CD4-positive, alpha-beta T cell treated with Interleukin-2 at 100 ng/mL for 4 hours (primary cell): ENCODE data around the gene MSI2.

ENCODE experiments used
- DNase-seq: peaks from one replicate; pipeline ENCODE4 v3.0.0-alpha.2; 2020; ENCODE audit warnings: low spot score

MSI2 gene

DNA sequence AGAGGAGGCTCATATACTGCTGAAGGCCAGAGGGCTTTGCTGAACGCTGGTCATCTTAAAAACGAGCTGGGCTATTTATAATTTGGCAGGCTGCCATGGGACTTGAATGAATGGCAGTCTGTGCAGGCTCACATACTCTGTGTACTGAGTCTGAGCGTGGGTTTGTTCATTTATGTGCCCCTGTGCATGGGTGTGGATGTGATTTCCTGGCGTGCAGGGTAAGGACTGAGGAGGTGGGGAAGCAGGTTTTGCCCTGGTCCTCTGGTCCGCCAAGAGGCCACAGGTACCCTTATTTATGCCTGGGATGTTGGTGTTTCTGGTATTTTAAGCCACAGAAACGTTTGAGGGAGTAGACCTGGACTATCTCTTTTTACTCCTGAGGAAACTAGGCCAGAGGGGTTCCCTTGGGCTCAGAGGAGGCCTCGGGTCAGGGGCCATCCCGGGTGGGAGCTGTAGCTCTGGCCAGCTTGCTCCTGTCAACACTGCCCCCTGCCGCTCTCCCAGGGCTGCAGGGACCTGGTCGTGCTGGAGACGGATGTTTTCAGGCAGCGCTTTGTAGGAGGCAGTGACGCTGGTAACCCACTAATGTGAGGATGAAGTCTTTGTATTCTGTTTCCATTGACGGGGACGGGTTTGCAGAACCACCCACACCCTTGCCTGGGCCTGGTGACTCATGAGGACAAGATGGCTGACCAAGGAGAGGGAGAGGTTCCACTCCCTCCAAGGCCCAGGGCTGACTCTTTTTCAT is 184.4 kb downstream of the MSI2 start:
- DNase-seq = peak; percentile 68

DNA sequence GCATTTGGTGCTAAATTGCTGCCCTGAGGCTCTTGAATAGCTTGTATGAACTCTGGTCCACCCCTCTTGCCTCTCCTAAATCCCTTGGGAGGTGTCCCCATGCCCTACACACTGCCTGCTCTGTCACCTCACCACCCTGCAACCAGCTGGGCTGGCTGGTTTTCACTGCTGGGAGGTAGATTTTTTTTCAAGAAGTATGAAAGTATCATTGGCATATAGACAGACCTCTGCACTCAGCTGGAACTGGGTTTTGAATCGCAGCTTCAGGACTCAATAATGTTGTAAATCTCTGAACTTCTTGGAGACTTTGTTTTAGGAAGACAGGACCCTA is 184.9 kb downstream of the MSI2 start:
- DNase-seq = no peak

DNA sequence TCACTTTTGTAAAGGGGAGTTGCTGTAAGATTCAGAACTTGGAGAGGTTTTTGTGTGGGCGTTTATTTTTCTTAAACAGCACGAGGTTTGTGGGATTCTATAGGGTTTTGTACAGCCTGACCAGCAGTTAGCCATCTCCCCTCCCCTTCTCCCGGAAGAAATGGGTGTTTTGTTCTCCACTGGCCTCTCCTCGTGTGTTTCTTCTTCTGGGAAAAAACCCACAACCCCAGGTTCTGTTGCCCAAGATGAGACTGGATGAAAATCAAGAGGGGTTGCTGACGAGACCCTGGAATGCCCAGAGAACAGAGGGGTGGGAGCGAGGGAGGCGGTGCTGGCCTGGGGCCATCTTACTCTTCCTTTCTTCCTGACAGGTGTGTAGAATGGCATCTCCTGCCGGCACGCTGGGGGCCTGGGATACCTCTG is 186.1 kb downstream of the MSI2 start:
- DNase-seq = no peak

DNA sequence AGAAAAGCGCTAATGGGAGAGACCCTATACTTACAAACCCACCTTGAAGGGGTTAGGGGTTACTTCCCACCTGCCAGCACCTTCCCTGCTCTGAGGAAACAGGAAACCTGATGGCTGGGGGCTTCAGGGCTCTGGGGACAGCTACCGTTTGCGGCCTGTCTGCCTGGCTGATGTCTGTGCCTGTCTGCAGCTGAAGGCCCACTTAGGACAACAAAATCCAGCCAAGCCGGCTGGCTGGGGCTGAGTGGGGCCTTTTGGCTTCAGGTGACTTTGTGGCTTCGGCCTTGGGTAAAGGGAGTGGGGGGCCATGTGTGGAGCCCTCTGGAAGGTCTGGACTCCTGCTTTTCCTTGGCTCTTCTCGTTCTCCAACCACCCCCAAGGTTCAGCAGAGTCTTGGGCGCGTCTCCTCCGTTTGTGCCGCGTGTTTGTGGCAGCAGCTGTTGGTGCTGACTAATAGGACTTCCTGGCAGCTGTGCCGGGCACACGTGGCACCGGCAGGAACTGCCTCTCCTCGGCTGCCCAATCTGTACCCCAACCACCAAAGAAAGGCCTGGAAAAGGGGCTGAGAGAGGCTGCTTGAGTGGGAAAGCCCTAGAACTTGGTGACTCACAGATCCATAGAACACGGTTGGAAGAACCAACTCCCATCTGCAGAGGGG is 186.7 kb downstream of the MSI2 start:
- DNase-seq = peak; percentile 49

DNA sequence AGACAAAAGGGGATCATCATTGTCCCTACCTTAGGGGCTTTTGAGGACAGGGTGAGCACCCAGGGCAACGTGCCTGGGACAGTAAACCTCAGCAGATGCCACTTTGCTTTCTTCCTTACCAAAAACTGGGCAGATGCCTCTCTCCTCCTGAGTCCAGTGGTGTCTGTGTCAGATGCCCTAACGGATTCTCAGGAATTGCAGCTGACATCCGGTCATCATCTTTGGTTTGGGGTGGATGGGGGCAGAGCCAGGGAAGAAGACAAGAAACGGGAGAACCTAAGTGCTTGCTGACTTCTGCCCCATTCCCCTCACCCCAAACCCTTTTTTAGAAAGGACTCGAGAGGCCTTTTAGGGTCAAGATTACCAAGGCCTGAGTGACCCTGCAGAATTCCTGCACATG is 187.5 kb downstream of the MSI2 start:
- DNase-seq = no peak

DNA sequence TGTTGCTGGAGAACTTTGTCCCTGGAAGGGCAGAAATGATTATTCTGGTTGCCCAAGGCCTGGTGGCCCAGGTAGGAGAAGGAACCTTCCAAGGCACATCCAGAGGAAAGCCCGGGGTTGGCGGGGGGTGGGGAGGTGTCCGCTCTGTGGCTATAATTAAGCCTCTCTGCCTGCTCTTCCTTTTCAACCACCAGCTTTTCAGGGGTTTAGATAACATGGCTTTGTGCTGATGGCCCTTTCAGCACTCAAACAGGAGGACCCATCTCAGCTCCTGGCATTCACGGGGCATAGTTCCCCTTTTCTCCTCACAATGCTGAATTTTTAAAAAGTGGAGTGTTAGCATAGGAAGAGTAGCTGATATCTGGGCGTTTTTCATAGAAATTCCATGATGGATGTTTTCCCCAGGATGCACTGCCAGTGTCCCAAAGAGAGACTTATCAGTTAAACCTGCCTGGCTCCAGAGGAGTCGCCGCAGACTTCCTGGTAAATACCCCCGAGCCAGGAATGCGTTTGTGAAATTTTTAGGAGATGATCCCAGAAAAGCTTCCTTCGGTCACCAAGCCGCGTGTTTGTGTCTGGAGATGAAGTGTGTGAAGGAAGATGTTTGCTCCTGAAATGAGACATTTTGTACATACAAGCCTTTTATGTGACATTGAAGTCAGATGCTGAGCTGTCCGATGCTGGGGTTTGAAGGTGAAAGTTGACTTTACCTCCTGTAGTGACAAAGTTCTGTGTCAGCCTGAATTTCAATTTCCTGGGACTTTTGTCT is 188.5 kb downstream of the MSI2 start:
- DNase-seq = no peak

DNA sequence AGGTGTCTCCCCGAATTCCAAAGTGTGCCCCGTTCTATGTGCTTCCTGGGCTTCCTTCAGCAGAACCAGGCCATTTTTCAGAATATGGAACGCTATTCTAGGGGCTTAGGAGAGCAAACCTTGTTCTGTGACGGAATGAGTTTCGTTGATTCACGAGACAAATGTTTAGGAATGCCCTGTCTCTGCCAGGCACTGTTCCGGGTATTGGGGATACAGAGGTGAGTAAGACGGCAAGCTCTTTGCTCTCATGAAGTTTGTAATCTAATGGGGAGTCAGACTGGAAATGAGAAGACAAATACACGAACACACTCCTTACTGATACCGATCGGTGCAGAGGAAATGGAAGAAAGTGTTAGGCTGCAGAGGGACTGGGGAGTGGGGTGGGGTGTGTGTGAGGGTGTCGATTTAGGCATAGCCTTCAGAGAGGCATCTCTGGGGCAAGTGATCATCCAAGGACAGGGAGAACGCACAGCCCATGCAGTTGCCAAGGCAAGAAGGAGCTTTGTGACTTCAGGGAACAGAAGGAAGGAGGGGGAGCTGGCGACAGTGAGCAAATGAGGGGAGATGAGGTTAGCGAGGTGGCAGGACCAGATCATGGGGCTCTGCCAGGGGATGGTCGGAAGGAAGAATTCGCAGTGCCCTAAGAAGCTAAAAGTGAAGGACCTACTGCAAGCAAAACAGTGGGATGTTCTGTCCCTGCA is 189.6 kb downstream of the MSI2 start:
- DNase-seq = no peak

DNA sequence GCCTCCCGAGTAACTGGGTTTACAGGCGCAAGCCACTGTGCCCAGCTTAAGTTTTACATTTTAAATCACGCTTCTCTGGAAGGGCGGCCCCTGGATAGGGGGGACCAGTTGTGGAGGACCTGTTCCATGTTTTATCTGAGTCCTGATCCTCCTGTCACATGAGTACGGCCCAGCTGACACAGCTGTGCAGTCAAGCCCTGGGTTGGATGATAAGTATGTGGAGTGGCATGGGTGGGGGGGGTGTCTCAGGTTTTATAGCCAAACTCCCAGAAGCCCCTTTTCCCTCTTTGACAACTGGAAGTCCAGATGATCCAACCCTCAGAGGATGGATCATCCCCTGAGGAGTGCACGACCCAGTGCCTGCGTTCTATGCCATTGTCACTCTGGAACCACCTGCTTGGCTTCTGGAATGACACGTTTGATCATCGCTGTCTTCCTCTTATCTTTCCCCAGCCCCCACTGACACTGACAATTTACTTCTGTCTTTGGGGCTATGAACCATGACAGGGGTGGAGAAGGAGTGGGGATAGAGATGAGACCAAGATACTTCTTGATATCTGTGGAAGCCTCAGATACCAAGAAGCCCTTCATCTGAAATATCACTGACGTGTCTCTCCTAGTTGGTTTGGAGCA is 191.2 kb downstream of the MSI2 start:
- DNase-seq = no peak

DNA sequence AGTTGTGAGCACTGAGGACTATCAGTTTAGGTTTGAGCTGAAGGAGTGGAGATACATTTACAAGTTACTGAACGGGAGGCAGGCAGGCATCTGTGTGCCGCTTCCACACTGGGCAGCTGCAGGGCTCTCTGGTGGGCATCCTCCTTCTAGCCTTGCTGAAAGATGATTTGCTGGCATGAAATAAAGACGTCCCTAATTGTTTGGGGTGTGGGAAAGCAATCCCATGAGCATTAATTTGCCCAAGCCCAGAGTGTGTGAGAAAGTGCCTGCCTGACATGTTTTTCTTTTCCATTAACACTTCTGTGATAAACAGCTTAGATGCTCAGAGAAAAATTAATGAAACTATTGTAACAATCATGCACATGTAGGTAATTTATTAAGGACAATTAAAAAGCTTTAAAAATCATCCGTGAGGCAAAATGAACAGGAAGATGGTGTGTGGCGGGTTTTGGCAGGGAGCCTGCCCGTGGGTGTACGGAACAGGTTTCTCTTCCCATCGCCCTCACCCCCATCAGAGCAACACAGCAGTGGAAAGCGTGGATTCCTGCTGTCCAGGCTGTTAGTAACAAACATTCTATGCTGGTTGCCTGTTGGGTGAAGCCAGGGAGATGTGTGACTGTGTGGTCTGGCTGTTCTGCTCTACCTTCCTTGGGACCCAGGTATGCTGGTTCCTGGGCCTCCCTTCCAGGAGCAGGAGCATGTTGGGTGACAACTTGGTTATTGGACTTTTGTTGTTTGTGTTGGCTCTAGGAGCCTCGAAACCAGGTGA is 191.9 kb downstream of the MSI2 start:
- DNase-seq = no peak

DNA sequence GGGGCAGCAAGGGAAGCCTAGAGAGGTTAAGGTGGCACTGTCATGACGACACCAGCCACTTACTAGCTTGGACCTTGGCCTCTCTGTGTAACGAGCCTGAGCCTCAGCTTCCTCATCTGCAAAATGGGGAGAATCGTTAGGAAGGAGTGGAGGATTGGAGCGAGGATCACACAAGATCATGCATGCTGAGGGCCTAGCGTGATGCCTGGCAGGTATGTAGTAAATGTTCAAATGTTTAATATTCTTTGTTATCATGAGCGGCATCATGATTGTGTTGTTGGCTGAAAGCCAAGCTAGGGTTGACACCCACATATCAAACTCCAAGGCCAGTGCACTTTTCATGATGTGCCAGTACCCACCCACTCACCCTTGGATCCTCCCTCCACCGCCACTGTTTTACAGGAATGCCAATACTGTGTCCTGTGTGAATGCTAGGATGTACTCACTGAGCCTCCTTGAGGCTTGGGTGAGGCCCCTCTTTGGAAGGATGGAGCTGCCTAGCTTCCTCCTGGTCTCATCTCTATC is 192.5 kb downstream of the MSI2 start:
- DNase-seq = no peak

DNA sequence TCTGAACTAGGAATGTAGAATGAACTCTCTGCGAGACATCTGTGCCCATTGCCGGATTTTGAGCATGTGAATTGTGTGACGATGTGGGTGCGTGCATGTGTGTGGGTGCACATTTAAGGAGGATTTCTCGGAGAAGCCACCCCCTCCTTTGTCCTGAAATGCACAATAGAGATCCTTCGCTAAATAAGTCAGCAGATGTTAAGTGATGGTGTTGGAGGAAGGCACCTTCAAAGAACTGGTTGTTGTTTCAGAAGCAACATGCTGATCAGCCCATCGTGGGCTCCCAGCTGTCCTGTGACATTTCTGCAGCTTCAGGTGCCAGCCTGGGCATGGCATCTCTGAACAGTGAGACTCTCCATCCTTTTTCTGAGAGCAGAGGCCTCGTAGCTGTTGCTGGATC is 194.9 kb downstream of the MSI2 start:
- DNase-seq = no peak

DNA sequence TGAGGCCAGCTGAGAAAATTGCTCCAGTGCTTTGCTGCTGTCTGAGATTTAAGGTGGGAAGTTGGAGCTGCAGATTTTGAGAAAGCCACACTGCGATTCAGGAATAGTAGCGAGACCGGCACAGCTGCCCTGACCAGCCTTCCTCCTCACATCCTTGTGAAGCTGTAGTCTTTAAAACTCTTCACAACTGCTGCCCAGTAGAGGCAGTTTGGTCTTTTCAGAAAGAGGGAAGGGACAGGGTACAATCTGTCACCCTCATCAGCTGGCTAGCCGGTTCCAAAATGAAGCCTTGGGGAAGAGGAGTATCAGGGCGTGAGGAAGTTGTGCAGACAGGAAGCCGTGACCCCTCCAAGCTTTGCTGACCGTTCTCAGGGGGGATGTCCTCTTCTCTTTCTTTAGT is 195.3 kb downstream of the MSI2 start:
- DNase-seq = no peak

DNA sequence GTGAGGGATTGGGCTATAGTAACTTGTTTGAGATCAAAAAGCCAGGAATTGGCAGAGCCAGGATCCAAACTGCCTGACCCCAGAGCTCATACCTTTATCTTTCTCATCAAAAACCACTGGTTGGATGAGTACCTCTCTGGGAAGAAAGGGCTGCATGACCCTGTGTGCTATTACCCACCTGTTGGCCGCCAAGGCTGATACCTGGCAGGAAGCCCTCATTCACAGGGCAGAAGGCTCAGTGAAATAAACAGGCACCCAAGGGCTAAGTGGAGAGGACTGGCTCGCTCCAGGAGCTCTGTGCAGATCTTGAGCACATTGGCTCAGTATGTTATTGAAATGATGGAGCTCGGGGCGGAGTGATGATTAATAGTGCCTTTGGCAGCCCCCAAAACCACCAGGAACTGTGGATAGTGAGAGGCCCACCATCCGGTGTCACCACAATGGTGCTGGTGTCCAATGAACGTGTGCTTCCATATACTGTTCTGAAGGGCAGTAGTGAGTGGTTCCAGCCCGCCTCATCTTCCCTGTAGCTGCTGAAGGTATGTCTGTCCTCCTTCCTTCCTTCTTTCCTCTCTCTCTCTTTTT is 197.6 kb downstream of the MSI2 start:
- DNase-seq = no peak

DNA sequence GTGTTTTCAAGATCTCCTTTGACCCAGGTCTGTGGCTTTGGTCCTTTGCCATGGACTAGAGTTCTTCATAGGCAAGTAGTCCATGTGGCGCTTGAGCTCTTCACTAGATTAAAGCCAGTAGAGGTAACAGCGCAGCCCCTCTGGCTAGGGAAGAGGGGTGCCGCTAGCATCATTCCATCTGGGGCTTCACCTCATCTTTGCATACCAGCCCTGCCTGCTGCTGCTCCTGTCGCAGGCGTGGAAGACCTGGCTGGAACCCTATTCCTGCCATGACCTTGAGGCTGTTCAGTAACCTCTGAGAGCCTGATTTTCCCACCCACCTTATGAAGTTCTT is 198.4 kb downstream of the MSI2 start:
- no peak for DNase-seq

DNA sequence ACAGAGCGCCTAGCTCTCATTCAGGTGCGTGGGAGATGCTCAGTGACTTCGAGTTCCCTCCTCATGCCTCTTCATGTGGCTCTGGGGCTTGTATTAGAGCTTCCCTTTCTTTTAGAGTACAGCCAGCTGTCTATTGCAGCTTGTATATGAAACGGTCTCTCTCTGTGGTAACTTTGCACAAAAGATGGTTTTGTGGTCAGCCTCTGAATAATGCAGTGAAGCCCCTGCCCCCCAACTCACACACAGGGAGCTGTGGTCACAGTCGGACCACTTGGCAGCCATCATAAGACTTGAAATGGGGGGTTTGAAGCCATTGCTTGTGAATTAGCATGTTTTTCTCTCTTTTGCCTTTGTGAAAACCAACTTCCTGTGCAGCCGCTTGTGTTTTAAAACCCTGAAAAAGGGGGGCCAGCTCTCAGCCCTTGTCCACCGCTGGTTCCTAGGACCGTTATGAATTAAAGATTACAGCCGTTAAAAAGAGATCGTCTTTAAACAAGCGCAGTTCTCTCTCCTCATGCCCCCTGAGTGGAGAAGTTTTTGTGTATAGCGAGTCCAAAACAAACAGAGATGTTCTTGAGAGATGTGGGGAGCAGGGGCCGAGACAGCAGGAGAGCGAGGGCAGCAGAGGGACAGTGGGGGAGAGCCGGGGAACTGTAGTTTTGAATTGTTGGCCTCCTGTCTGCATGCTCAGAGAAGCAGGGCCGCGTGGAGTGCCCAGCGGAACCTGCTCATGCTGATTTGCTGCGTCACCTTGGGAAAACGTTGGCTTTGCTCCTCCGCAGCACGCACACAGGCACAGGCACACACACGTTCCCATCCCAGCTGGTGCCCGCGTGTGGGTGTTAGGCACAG is 199.0 kb downstream of the MSI2 start:
- peak; percentile 49 for DNase-seq

DNA sequence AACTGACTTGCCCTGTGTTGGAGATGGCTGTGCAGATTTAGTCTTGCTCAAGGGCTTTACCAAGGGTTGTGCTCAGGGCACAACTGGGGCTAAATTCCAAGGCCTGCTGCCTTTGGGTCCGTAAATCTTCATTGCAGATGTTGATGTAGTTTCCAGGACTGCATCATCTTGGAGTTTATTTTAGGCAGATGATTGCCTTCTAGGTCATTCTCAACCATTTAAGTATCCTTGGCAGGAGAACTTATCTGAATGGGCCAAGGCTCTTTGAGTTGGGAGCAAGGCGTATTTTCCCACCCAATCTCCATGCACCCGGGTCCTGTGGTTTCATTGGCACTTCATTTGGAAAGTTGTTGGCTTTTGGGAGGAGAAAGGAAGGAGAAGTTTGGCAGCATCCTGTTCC is 200.3 kb downstream of the MSI2 start:
- no peak for DNase-seq

DNA sequence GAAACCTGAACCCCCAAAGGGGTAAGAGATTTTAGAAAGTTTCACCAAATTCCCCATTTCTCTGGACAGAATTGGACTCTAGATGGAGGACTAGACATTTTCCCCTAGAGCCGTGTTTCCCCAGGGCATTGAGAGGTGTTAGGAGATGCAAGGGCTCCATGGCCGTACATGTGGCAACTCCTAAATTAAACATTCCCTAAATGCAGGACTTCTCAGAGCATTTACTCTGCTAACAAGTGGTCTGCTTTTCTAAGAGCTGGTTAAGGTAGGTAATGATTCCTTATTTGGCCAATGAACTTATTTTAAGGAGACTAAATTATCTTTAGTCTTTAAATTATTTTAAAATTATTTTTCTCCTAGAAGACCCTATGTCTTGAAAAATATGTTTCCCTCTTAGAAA is 200.9 kb downstream of the MSI2 start:
- DNase-seq = no peak

DNA sequence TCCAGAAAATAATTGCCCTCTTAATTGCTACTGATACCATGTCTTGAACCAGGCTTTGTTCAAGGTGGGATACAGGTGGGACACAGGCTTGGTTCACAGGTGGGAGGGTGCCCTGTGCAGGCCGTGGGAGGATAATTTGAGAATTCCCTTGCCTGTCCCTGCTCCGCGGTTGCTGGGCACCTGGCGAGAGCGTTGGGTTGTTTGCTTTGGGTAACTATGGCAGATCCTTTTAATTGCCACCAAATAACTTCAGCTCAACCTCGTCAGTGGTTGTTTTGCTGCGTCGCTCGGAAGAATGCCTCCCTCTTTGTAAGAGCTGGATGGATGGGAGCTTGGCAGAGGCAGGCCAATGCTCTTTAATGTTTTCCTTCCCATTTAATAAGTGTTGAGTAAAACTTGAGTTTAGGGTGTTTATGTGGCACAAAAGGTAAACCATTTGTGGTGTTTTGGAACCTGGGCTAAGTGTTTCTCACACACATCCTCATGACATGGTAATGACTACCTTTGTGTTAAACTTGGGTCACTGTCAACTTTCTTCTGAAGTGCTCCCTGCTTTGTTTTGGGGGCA is 202.5 kb downstream of the MSI2 start:
- no peak for DNase-seq

DNA sequence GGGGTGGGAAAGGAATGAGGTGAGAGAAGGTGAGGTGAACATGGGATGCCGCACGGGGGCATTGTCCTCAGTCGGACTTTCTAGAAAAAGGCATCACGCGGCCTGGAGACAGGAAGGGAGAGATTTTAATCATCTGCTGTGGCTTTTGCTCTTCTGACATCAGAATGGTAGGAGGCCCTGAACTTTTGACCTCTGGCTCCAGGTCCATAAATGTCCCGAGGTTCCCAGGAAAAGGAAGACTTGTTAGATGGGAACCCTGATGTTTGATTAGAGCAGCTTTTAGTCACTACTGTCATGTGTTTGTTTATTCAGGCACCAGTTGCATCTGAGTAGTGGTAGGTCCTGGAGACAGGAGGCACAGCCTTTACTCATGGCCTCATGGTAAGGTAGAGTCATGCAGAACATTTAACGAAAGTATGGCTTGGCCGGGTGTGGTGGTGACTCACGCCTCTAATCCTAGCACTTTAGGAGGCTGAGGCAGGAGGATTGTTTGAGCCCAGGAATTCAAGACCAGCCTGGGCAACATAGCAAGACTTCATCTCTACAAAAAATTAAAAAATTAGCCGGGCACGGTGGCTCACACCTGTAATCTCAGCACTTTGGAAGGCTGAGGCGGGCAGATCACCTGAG is 203.1 kb downstream of the MSI2 start:
- no peak for DNase-seq
